Omental fat pad (tissue), 4 donors: ENCODE data around the gene ALPK3. TPM values are rescaled to one million over a fixed set of nuclear protein-coding genes. Genes with fewer than 3 reads are reported as not detected.

Experiments used
- ATAC-seq: fragments of 150-250 bp; one replicate; pipeline ENCODE4 v1.9.1; 2016; ENCODE audit warnings: mild to moderate bottlenecking, moderate library complexity; ENCODE audit not compliant: low FRiP score
- DNase-seq: peaks from one replicate; pipeline ENCODE4 v3.0.0-alpha.2; 2019; ENCODE audit warnings: low spot score
- CTCF ChIP-seq, 3 donors: fragments of 450-650 bp; IDR thresholded peaks; one replicate each; pipeline ENCODE4 v1.5.1; 2016 to 2017; ENCODE audit warnings: antibody characterized with exemption in 3 of 3, mild to moderate bottlenecking in 3 of 3, moderate library complexity in 2 of 3
- total RNA-seq, 4 donors: library from RNA; depleted of rRNA; stranded (reverse); fragments of >200 nt; gene quantifications; one replicate each; pipeline ENCODE4 v1.1.0, GENCODE V29; 2016

Gene ALPK3
- total RNA-seq, 4 donors from 2014 or later = 3.1 to 7.7 (median 3.8) TPM

GRCh38 chr15:84797212-84797611 lies 19.9 kb upstream of the ALPK3 start:
- ATAC-seq = no peak
- no peak for DNase-seq
- no peak for TF ChIP-seq CTCF (IDR thresholded peaks at IDR 0.05)

- ATAC-seq (no peak), DNase-seq (no peak)
- TF ChIP-seq CTCF (IDR thresholded peaks at IDR 0.05) = no peak
Observed at GRCh38 chr15:84797801-84798200, 19.4 kb upstream of the ALPK3 start.

- ATAC-seq (no peak), DNase-seq (no peak)
- no peak for TF ChIP-seq CTCF (IDR thresholded peaks at IDR 0.05)
Observed at GRCh38 chr15:84798436-84798946, 18.7 kb upstream of the ALPK3 start.

GRCh38 chr15:84799511-84800187 lies 17.5 kb upstream of the ALPK3 start:
- no peak for TF ChIP-seq CTCF (IDR thresholded peaks at IDR 0.05)
- ATAC-seq (no peak), DNase-seq (no peak)

- no peak for ATAC-seq
- no peak for DNase-seq
- TF ChIP-seq CTCF (IDR thresholded peaks at IDR 0.05) = no peak
Observed at GRCh38 chr15:84800365-84800806, 16.8 kb upstream of the ALPK3 start.

- DNase-seq = no peak
- ATAC-seq = peak; percentile 33
- no peak for TF ChIP-seq CTCF (IDR thresholded peaks at IDR 0.05)
Observed at GRCh38 chr15:84804005-84804900, 12.9 kb upstream of the ALPK3 start.
